IMR-90 (cell line): ENCODE results near the gene PTPRN2. TPM values are rescaled to one million over a fixed set of nuclear protein-coding genes. Genes with fewer than 3 reads are reported as not detected.

ENCODE experiments used
- ATAC-seq: fragments of 200-7000 bp; cut with Tn5 transposase; 2 replicates; pipeline ENCODE4 v1.9.1; 2020; ENCODE audit warnings: low read depth, mild to moderate bottlenecking, moderate library complexity
- BruUV-seq: library from RNA; stranded (reverse); fragments of 400-500 nt; replicated peaks from 2 replicates; lab custom pipeline; 2021; lab: Mats Ljungman, UMichigan
- CTCF ChIA-PET: fragments of 300-600 bp; formaldehyde crosslinking; extraction: SDS; loops from one replicate; lab custom pipeline; 2021; ENCODE audit warnings: antibody characterized with exemption; lab: Yijun Ruan, JAX
- POLR2A ChIA-PET: fragments of 300-600 bp; sonication (Branson Sonifier 250); formaldehyde crosslinking; loops from one replicate; lab custom pipeline; 2022; ENCODE audit warnings: antibody characterized with exemption; ENCODE audit not compliant: unreplicated experiment; lab: Charles Lee
- DNase-seq: peaks from one replicate; pipeline ENCODE4 v3.0.0; 2013
- H2AFZ ChIP-seq: replicated peaks from 2 replicates; pipeline ENCODE3; 2013; ENCODE audit warnings: low read length, mild to moderate bottlenecking; ENCODE audit not compliant: poor library complexity
- H2AK5ac ChIP-seq: 2 replicates; pipeline ENCODE4 v1.6.1; 2013; ENCODE audit warnings: low read depth, low read length, inconsistent platforms
- H2AK9ac ChIP-seq: replicated peaks from 2 replicates; pipeline ENCODE3; 2013; ENCODE audit warnings: mild to moderate bottlenecking, low read depth, low read length, moderate library complexity; ENCODE audit not compliant: poor library complexity
- H2BK120ac ChIP-seq: 2 replicates; pipeline ENCODE4 v1.6.1; 2013; ENCODE audit warnings: low read depth, low read length, inconsistent platforms
- H2BK15ac ChIP-seq: 3 replicates; pipeline ENCODE4 v1.6.1; 2013; ENCODE audit warnings: low read depth, low read length, inconsistent platforms
- H2BK20ac ChIP-seq: 2 replicates; pipeline ENCODE4 v1.6.1; 2013; ENCODE audit warnings: low read depth, mild to moderate bottlenecking, inconsistent platforms, low read length, moderate library complexity
- H2BK5ac ChIP-seq: 2 replicates; pipeline ENCODE4 v1.6.1; 2013; ENCODE audit warnings: mild to moderate bottlenecking, low read depth, low read length, inconsistent platforms; ENCODE audit not compliant: poor library complexity, severe bottlenecking
- H3K14ac ChIP-seq: replicated peaks from 2 replicates; pipeline ENCODE4 v1.6.1; 2013; ENCODE audit warnings: low read depth, low read length, inconsistent platforms
- H3K18ac ChIP-seq: 2 replicates; pipeline ENCODE4 v1.6.1; 2013; ENCODE audit warnings: low read depth, low read length, control low read depth
- H3K23ac ChIP-seq: 2 replicates; pipeline ENCODE4 v1.6.1; 2013; ENCODE audit warnings: low read depth, low read length, inconsistent platforms
- H3K27ac ChIP-seq: 2 replicates; pipeline ENCODE4 v1.5.1; 2013; ENCODE audit warnings: mild to moderate bottlenecking, control low read depth, low read length; ENCODE audit not compliant: insufficient read depth
- H3K27me3 ChIP-seq: 2 replicates; pipeline ENCODE4 v1.6.1; 2013; ENCODE audit warnings: low read length; ENCODE audit not compliant: control insufficient read depth, insufficient read depth
- H3K36me3 ChIP-seq: 2 replicates; pipeline ENCODE4 v1.6.1; 2013; ENCODE audit warnings: low read length, mixed read lengths; ENCODE audit not compliant: control insufficient read depth, insufficient read depth
- H3K4ac ChIP-seq: 2 replicates; pipeline ENCODE4 v1.6.1; 2013; ENCODE audit warnings: low read depth, low read length, inconsistent platforms
- H3K4me1 ChIP-seq: 2 replicates; pipeline ENCODE4 v1.6.1; 2013; ENCODE audit warnings: low read length, mixed read lengths; ENCODE audit not compliant: control insufficient read depth, insufficient read depth
- H3K4me2 ChIP-seq: 2 replicates; pipeline ENCODE4 v1.6.1; 2013; ENCODE audit warnings: low read depth, mild to moderate bottlenecking, control low read depth, low read length, moderate library complexity
- H3K4me3 ChIP-seq: 2 replicates; pipeline ENCODE4 v1.5.1; 2013; ENCODE audit warnings: low read depth, mild to moderate bottlenecking, control low read depth, low read length, moderate library complexity; ENCODE audit not compliant: insufficient read depth
- H3K56ac ChIP-seq: 2 replicates; pipeline ENCODE4 v1.6.1; 2013; ENCODE audit warnings: low read length, inconsistent platforms; ENCODE audit not compliant: insufficient read depth; ENCODE audit errors: extremely low read depth
- H3K79me1 ChIP-seq, 2 experiments: 2 replicates each; pipeline ENCODE4 v1.6.1; 2013; ENCODE audit warnings: low read length in 2 of 2, inconsistent platforms in 1 of 2, low read depth in 1 of 2
- H3K9ac ChIP-seq: 2 replicates; pipeline ENCODE4 v1.6.1; 2013; ENCODE audit warnings: low read depth, low read length, control low read depth
- H3K9me1 ChIP-seq: 2 replicates; pipeline ENCODE4 v1.6.1; 2013; ENCODE audit warnings: low read length, inconsistent platforms; ENCODE audit not compliant: insufficient read depth
- H3K9me3 ChIP-seq: 2 replicates; pipeline ENCODE4 v1.6.1; 2013; ENCODE audit warnings: low read length; ENCODE audit not compliant: control insufficient read depth, insufficient read depth
- H4K20me1 ChIP-seq: 2 replicates; pipeline ENCODE4 v1.6.1; 2013; ENCODE audit warnings: low read length, inconsistent platforms; ENCODE audit not compliant: insufficient read depth
- H4K5ac ChIP-seq: 2 replicates; pipeline ENCODE4 v1.6.1; 2013; ENCODE audit warnings: mild to moderate bottlenecking, low read depth, low read length, control low read depth
- H4K8ac ChIP-seq, 2 experiments: 2 replicates each; pipeline ENCODE4 v1.6.1; 2013; ENCODE audit warnings: low read depth in 2 of 2, low read length in 2 of 2, control low read depth in 1 of 2, inconsistent platforms in 1 of 2
- H4K91ac ChIP-seq: 2 replicates; pipeline ENCODE4 v1.6.1; 2013; ENCODE audit warnings: low read depth, low read length, inconsistent platforms; ENCODE audit not compliant: insufficient read depth
- BHLHE40 ChIP-seq: fragments of 150-350 bp; IDR thresholded peaks from 2 replicates; pipeline ENCODE4 v1.6.1; 2016; ENCODE audit warnings: mild to moderate bottlenecking, low read depth, low read length
- CEBPB ChIP-seq: IDR thresholded peaks from 2 replicates; pipeline ENCODE4 v1.6.1; 2012; ENCODE audit warnings: low read depth, low read length, improper control_type of control experiment
- CHD1 ChIP-seq: IDR thresholded peaks from 2 replicates; pipeline ENCODE4 v1.6.1; 2012; ENCODE audit warnings: low read depth, low read length, improper control_type of control experiment
- CTCF ChIP-seq: conservative IDR thresholded peaks from 2 replicates; pipeline ENCODE4 v1.5.1; 2012; ENCODE audit warnings: mild to moderate bottlenecking, low read depth, low read length, improper control_type of control experiment
- ELK1 ChIP-seq: fragments of 150-350 bp; IDR thresholded peaks from 2 replicates; pipeline ENCODE4 v1.6.1; 2016; ENCODE audit warnings: low read depth, mild to moderate bottlenecking, low read length, moderate library complexity, borderline replicate concordance
- FOS ChIP-seq: fragments of 150-350 bp; IDR thresholded peaks from 2 replicates; pipeline ENCODE4 v1.6.1; 2016; ENCODE audit warnings: low read depth, low read length
- MAFK ChIP-seq: IDR thresholded peaks from 2 replicates; pipeline ENCODE4 v1.6.1; 2012; ENCODE audit warnings: low read depth, low read length, improper control_type of control experiment
- MAZ ChIP-seq: IDR thresholded peaks from 2 replicates; pipeline ENCODE4 v1.6.1; 2012; ENCODE audit warnings: low read depth, mild to moderate bottlenecking, low read length, improper control_type of control experiment, moderate library complexity, borderline replicate concordance
- MXI1 ChIP-seq: IDR thresholded peaks from 2 replicates; pipeline ENCODE4 v1.6.1; 2012; ENCODE audit warnings: low read depth, mild to moderate bottlenecking, low read length, moderate library complexity, borderline replicate concordance
- NFE2L2 ChIP-seq: fragments of 150-350 bp; IDR thresholded peaks from 2 replicates; pipeline ENCODE4 v1.6.1; 2016; ENCODE audit warnings: low read depth, mild to moderate bottlenecking, low read length
- POLR2A ChIP-seq: IDR thresholded peaks from 2 replicates; pipeline ENCODE4 v1.6.1; 2012; ENCODE audit warnings: mild to moderate bottlenecking, low read depth, low read length
- RAD21 ChIP-seq: IDR thresholded peaks from 2 replicates; pipeline ENCODE4 v1.6.1; 2012; ENCODE audit warnings: low read length, improper control_type of control experiment
- RCOR1 ChIP-seq: IDR thresholded peaks from 2 replicates; pipeline ENCODE4 v1.6.1; 2012; ENCODE audit warnings: mild to moderate bottlenecking, low read length, improper control_type of control experiment; ENCODE audit not compliant: insufficient replicate concordance
- RFX5 ChIP-seq: IDR thresholded peaks from 2 replicates; pipeline ENCODE4 v1.8.0; 2012; ENCODE audit warnings: low read depth, mild to moderate bottlenecking, low read length, moderate library complexity
- SMC3 ChIP-seq: fragments of 150-350 bp; IDR thresholded peaks from 2 replicates; pipeline ENCODE4 v1.6.1; 2016; ENCODE audit warnings: low read depth, mild to moderate bottlenecking, antibody characterized with exemption, low read length, moderate library complexity
- USF2 ChIP-seq: fragments of 150-350 bp; IDR thresholded peaks from 2 replicates; pipeline ENCODE4 v1.6.1; 2017; ENCODE audit warnings: mild to moderate bottlenecking, antibody characterized with exemption, low read length, low read depth
- WGBS, 2 experiments: methylation state at CpG; one replicate each; pipeline versions ENCODE4 v1.1.5 to v1.1.7; 2013; ENCODE audit warnings: missing lambda C conversion rate in 2 of 2; ENCODE audit not compliant: insufficient read length in 1 of 2; ENCODE audit errors: extremely low coverage in 2 of 2; 5-methylcytosine and 5-hydroxymethylcytosine counted together
- dilution Hi-C: fragments of 300-500 bp; cut with HindIII; formaldehyde crosslinking; loops from one replicate; pipeline ENCODE4 v1.14.3; 2018; ENCODE audit warnings: low sequenced_read_pairs; ENCODE audit not compliant: unreplicated experiment
- in situ Hi-C: fragments of 300-500 bp; cut with MboI; formaldehyde crosslinking; loops from 3 replicates; pipeline ENCODE4 v1.14.3; 2019; ENCODE audit warnings: low sequenced_read_pairs, inconsistent platforms, mixed read lengths
- intact Hi-C: fragments of 100-400 bp; cut with micrococcal nuclease; formaldehyde crosslinking; loops from 2 replicates; pipeline ENCODE4 v1.10.0; 2022
- polyA plus RNA-seq, 3 experiments: library from polyadenylated mRNA; depleted of rRNA; stranded (reverse); fragments of >200 nt; gene quantifications; 2 replicates each; pipeline ENCODE4 v1.2.3, GENCODE V29; 2012; ENCODE audit warnings: low replicate concordance in 1 of 3
- total RNA-seq: library from RNA; depleted of rRNA; stranded (reverse); fragments of >200 nt; gene quantifications from 2 replicates; pipeline ENCODE4 v1.2.3, GENCODE V29; 2012

Gene PTPRN2
- total and polyA plus RNA-seq, 2 of the 4 experiments (the other 2 are of a cell fraction) = 0.03 TPM; not detected in 1

- dilution Hi-C loops = no loop called here
- CTCF ChIA-PET = no interaction called here
- no peak overlapping the region for H2BK15ac ChIP-seq
- no peak overlapping the region for H4K91ac ChIP-seq
- H4K8ac ChIP-seq = no peak overlapping the region
- no peak overlapping the region for H3K4ac ChIP-seq
- H3K9me1 ChIP-seq = no peaks in the 10 kb centered on the region
- no peak overlapping the region for H2AFZ ChIP-seq
- no peak overlapping the region for H2AK9ac ChIP-seq
- H2BK20ac ChIP-seq = no peak overlapping the region
- H2AK5ac ChIP-seq = no peak overlapping the region
- no peak overlapping the region for H4K5ac ChIP-seq
- no peak overlapping the region for H3K18ac ChIP-seq
- H3K36me3 ChIP-seq = no peaks in the 10 kb centered on the region
- H2BK120ac ChIP-seq = no peak overlapping the region
- TF ChIP-seq MXI1 = no peak
- no peak for TF ChIP-seq CHD1
- TF ChIP-seq MAZ = no peak
- TF ChIP-seq POLR2A = no peak
- no peak for TF ChIP-seq BHLHE40
- TF ChIP-seq CEBPB = no peak
- TF ChIP-seq SMC3 = no peak
- TF ChIP-seq RCOR1 = no peak
- no peak for TF ChIP-seq RAD21
- no peak for TF ChIP-seq MAFK
- TF ChIP-seq FOS = no peak
- no peak for TF ChIP-seq ELK1
- TF ChIP-seq NFE2L2 = no peak
- TF ChIP-seq RFX5 = no peak
- TF ChIP-seq CTCF = no peak
- no peak for TF ChIP-seq USF2
- no peak overlapping the region for H2BK5ac ChIP-seq
- H3K27ac ChIP-seq = no peak overlapping the region
- no peak overlapping the region for H3K4me3 ChIP-seq
- no peak overlapping the region for H3K56ac ChIP-seq
- POLR2A ChIA-PET = no interaction called here
- intact Hi-C loops = no loop called here
- no peaks in the 10 kb centered on the region for H3K4me1 ChIP-seq
- no peaks in the 10 kb centered on the region for H4K20me1 ChIP-seq
- in situ Hi-C loops = no loop called here
- H3K23ac ChIP-seq = no peak overlapping the region
- no peaks in the 10 kb centered on the region for H3K27me3 ChIP-seq
- no TSS peak for BruUV-seq
- peaks cover 55% of the 10 kb centered on the region for H3K9me3 ChIP-seq
- no peak overlapping the region for H3K9ac ChIP-seq
- no peak overlapping the region for H3K14ac ChIP-seq
- DNase-seq (no peak), ATAC-seq (no peak)
- H3K4me2 ChIP-seq = no peak overlapping the region
- H3K79me1 ChIP-seq = no peaks in the 10 kb centered on the region
- no CpG with 5 or more reads among the region's 4 CpGs for WGBS, 2 experiments
Measured at GRCh38 chr7:158021836-158022235, 565.8 kb downstream of the PTPRN2 start.
